ENCODE measurements around the gene BTF3. TPM values are rescaled to one million over a fixed set of nuclear protein-coding genes. Genes with fewer than 3 reads are reported as not detected.

BTF3 gene
- total and polyA plus RNA-seq, 2 donors (not counting 3 experiments of a cell fraction or from before 2014, with no cell fraction given), result 325 to 637 TPM

GRCh38 chr5:73540192-73540591 is 42.0 kb downstream of the BTF3 start:
- no peaks in the 10 kb centered on the region for H3K9me3 ChIP-seq (replicated peaks; ENCODE audit: control insufficient read depth, insufficient read depth, low read length)
- H4K20me1 ChIP-seq (replicated peaks; ENCODE audit: control insufficient read depth, extremely low read depth, insufficient read depth, low read length), result no peaks in the 10 kb centered on the region
- H3K4me1 ChIP-seq (ENCODE audit: control insufficient read depth, extremely low read depth, insufficient read depth, low read length), result peaks cover 27% of the 10 kb centered on the region
- peak; percentile 38 for DNase-seq (ENCODE audit: low read depth, low spot score)
- dilution Hi-C loops (cut with MboI; ENCODE audit: extremely low pct_ligation_motif_present, low sequenced_read_pairs), result no loop called here
- ChIA-PET POLR2A (no interaction called here), CTCF (interaction anchor here (1.1 kb wide), 1 partner anchor 9 kb away, joined by 3 read pairs; no protein-coding TSS in a partner anchor)
- H3K79me2 ChIP-seq (ENCODE audit: control insufficient read depth, insufficient read depth, low read length), result no peaks in the 10 kb centered on the region
- H3K4me2 ChIP-seq (ENCODE audit: insufficient read depth, low read length), result no peak overlapping the region
- H3K9me1 ChIP-seq (replicated peaks; ENCODE audit: control insufficient read depth, extremely low read depth, insufficient read depth, low read length), result no peaks in the 10 kb centered on the region
- H2AFZ ChIP-seq (ENCODE audit: low read depth, low read length), result peak overlapping the region; percentile 77
- peak; percentile 37 for FAIRE-seq
- BruUV-seq (replicated peaks), result no TSS peak
- no peak overlapping the region for H3K9ac ChIP-seq (replicated peaks; ENCODE audit: extremely low read depth, insufficient read depth, low read length)
- no peak for TF ChIP-seq GATA2 (IDR thresholded peaks at IDR 0.05; ENCODE audit: insufficient read depth, insufficient read length, low read depth, low read length)
- TF ChIP-seq EZH2 (IDR thresholded peaks at IDR 0.05; ENCODE audit: borderline replicate concordance, low read depth, low read length, severe bottlenecking), result no peak
- TF ChIP-seq MYC (IDR thresholded peaks at IDR 0.05; ENCODE audit: low read depth, low read length), result no peak
- TF ChIP-seq FOS (IDR thresholded peaks at IDR 0.05; ENCODE audit: borderline replicate concordance, insufficient read depth, low read length), result peak; percentile 48
- TF ChIP-seq CTCF (IDR thresholded peaks at IDR 0.05; ENCODE audit: extremely low read depth in 1 of 2, insufficient read depth in 1 of 2, low read depth in 1 of 2, low read length in 2 of 2), result no peak
- TF ChIP-seq MAX (IDR thresholded peaks at IDR 0.05; ENCODE audit: insufficient read depth, insufficient read length), result no peak
- intact Hi-C loops (cut with micrococcal nuclease), result no loop called here
- H3K27ac ChIP-seq (ENCODE audit: insufficient read depth, low read depth, low read length), result no peak overlapping the region
- no peak overlapping the region for H3K4me3 ChIP-seq (replicated peaks in 1 of 3; ENCODE audit: insufficient read depth in 1 of 3, low read depth in 1 of 3, low read length in 3 of 3)
- H3K27me3 ChIP-seq (ENCODE audit: control insufficient read depth in 2 of 2, insufficient read depth in 2 of 2, low read length in 2 of 2), result no peaks in the 10 kb centered on the region
- no peaks in the 10 kb centered on the region for H3K36me3 ChIP-seq (ENCODE audit: control insufficient read depth in 2 of 2, extremely low read depth in 1 of 2, insufficient read depth in 2 of 2, low read length in 2 of 2)

All from endothelial cell of umbilical vein (primary cell).